ENCODE results near the gene VASH1. TPM values are rescaled to one million over a fixed set of nuclear protein-coding genes. Genes with fewer than 3 reads are reported as not detected.

The VASH1 gene
- total RNA-seq, 1 donor from 2014 or later: 12.9 TPM

DNA sequence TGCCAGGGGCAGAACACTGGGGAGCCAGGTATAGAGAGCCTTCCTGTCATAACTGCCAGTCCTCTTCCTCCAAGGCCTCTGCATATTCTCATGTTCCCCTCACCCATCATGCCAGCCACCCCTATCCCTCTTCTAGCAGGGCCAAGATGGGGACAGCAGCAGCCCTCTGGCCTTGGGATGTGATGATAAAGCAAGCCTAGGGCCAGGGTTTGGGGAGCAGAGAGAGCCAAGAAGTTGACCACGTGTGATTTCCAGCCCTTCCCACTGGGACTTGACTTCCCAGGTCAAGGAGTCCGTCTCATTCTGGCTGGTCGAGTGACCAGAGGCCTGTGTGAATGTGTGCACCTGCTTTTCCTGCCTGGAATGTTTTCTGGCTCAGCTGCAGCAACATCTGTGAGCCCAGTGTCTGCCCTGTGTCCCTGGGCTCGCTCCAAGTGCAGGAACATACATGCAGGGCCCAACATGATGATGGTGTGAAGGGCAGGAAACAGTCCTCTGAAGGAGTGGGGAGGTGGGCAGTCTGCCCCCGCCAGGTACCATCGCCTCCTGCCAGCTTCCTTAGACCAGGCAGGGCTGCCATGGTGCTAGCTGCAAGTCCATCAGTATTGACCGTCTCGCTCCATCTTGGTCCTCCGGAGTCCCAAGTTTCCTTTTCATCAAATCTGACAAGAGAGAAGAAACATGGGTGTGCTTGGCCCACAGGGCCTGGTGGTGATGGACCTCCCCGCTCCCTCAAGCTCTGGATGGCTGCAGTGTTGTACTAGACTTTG is 21.0 kb downstream of the VASH1 start:
- no peak for DNase-seq (ENCODE audit: low spot score)

DNA sequence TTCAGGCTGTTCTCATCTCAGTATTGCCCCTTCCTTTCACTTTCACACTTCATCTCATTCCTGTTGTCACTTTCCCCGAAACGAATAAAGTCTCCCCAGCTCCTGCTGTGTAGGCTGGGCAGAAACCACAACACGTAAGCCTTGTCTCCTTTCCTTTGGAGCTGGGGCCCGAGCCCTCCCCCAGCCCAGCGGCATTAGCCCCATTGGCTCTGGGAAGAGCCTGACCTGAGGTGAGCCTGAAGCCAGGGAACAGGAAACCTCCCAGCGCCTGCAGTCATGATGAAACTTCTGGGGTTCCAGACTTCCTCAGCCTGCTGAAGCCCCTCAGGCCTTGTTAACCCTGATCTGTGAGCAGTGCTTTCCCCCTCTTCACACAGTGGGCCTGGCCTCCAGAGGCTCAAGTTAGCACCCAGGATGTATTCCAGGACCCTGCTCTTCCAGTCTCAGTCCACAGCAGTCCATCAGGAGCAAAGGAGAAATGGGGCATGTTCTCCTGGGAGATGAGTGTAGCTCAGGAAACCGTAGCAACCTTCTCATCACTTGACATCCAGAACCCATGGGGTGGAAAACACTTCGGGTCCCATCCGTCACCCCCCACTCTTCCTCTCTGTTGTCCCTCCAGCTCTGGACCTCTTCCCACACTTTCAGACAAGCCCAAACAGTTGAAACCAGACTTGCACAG is 21.8 kb downstream of the VASH1 start:
- no peak for DNase-seq (ENCODE audit: low spot score)

DNA sequence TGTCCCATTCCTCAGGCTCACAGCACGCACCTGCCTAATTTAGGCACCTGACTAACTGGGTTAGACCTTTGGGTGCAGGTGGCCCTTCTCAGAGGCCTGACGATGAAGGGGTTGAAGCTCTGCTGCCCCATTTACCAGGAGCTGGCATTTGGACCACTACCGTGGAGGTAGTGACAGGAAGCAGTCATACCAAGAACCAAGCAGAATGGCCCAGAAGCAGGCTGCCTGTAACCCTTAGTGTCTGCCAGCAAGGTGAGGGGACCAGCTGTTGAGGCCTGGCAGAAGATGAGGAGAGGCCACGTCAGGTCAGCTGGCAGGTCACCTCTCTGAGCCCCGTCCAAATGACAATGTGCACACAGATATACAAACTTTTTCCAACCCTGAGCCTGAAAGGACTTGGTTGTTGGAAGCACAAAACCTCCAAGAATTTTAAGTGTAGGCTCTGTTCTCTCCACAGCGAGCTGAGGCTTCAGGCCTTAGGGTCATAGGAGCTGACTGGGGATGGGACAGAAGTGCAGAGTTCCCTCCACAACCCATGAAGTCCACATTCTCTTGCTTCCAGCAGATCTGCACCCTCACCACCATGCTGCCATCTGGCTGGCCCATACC is 23.1 kb downstream of the VASH1 start:
- no peak for DNase-seq (ENCODE audit: low spot score)

DNA sequence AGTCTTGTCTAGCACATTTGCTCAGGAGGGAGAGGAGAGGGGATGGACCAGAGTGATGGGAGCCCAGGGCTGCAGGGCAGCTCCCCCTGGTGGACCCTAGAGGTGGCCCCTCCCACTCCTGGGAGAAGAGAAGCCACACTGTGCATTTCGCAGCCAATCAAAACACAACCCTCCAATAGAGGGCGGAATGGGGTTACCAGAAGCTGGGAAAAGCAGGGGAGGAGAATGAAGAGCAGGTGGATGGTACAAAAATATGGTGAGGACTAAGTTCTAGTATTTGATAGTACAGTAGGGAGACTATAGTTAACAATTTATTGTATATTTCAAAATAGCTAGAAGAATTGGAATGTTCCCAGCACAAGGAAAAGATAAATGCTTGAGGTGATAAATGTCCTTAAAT is 23.6 kb downstream of the VASH1 start:
- DNase-seq (ENCODE audit: low spot score): no peak

DNA sequence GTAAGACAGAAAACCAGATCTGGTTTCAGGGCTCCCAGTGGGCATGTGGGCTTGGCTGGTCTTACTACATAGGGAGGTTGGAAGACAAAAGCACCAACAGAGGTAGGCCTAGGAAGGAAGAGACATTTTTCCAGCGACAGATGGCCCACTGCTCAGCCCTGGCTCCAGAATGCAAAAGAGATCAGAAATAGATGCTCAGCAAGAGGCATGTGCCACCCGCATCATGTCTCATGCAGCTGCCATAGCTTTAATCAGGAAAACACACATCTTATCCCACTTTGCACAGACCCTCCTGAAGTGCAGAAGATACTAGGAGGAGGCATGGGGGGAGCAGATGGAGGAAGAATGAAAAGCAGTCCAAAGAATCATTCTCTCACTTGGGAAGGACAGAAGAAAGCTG is 25.3 kb downstream of the VASH1 start:
- no peak for DNase-seq (ENCODE audit: low spot score)

DNA sequence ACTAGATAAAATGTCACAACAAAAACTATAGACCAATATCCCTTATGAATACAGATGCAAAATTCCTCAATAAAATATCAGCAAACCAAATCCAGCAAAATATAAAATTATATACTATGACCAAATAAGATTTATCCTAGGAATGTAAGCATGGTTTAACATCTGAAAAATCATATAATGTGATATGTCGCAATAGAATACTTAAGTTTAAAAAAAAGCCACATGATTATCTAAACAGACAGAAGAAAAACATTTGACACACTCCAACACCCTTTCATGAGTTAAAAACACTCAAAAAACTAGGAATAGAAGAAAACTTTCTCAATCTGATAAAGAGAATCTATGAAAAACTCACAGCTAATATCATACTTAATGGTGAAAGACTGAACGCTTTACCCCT is 31.2 kb downstream of the VASH1 start:
- DNase-seq (ENCODE audit: low spot score): no peak

DNA sequence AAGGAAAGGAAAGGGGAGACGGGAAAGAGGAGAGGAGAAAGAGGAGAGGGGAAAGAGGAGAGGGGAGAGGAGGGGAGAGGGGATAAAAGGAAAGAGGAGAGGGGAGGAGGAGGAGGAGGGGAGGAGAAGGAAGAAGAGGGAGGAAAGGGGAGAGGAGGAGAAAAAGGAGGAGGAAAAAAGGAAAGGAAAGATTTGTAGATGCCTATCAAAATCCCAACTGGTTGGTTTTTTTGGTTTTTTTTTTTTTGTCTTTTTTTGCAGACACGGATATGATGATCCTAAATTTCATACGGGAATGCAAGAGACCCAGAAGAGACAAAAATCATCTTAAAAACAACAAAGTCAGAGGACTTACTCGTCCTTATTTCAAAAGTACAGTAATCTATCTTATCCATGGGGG is 32.1 kb downstream of the VASH1 start:
- DNase-seq (ENCODE audit: low spot score): no peak

DNA sequence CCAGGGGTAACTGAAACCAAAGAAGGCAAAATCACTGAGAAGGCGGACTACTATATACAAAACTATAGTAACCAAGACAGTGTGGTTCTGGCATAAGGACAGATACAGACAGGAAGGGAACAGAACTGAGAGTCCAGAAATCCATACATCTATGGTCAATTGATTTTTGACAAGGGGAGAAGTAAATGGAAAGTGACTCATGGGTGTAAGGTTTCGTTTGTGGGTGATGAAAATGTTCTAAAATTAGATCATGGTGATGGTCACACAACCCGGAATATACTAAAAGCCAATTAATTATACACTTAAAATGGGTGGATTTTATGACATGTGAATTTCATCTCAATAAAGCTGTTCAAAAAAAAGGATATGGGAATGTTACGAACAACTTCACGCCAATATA is 32.7 kb downstream of the VASH1 start:
- no peak for DNase-seq (ENCODE audit: low spot score)

DNA sequence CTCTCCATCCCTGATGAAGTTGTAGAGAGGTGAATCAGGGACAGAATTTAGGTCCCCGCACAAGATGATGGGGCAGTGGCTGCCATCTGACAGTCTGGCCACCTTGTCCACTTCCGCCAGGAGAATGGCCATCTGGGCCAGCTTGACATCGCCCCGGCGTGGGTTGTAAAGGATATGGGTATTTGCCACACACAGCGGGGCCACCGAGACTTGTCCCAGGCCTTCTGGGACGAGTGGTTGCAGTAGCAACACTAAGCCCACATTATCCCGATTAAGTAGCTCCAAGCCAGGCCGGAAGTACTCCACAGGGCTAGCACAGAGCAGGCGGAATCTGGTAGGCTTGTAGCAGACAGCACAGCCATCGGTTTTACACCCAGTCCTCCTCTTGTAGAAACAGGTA is 45.2 kb downstream of the VASH1 start:
- DNase-seq (ENCODE audit: low spot score): no peak

DNA sequence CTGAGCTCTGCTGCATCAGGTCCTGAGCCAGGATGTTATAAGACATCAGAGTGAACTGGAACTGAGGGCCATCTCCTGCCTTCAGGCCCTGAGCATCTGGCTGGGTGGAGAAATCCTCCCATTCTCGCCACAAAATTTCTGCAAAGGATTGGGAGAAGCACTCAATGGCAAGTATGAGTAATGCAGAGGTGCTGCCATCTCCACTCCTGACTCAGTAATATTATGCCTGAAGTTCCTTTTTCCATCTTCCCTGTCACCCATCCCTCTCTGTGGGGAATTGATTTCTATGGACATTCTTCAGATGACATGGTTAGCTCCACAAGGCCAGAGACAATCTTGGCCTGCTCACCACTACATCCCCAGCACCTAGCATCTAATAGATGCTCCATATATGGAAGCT is 46.7 kb downstream of the VASH1 start:
- no peak for DNase-seq (ENCODE audit: low spot score)

DNA sequence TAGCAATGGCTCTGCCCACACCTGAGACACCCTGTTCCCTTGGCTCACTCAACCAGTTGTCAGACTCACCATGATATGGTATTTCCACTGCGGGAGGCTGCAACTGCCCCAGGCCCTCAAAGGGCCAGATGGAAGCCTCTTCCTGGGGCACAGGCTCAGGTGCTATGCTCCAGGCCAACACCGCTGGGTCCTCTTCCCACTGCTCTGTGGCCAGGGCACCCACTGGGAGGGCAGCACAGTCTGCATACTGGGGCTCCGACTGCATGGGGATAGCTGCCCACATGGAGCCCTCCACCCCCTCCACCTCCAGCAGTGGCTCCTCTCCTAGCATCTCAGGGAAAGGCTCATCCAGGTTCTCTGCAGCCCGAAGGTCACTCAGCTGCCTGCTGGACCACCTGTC is 47.7 kb downstream of the VASH1 start:
- DNase-seq (ENCODE audit: low spot score): no peak

DNA sequence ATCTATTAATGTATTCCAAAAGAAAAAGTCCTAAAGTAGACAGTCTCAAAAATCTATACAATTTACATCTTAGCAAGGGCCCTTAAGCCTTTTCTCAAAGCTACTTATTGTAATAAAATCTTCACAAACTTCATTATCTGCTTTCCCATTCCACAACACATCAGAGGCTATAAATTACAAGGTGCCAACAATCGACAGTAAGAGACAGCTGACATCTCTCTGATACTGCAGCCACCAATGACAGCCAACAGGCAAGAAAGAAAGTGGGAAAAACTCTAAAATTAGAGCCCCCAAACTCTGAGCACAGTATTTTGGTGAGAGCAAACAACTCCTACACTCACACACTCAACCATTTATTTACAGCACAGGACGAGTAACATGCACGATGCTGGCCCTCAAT is 49.3 kb downstream of the VASH1 start:
- DNase-seq (ENCODE audit: low spot score): no peak

DNA sequence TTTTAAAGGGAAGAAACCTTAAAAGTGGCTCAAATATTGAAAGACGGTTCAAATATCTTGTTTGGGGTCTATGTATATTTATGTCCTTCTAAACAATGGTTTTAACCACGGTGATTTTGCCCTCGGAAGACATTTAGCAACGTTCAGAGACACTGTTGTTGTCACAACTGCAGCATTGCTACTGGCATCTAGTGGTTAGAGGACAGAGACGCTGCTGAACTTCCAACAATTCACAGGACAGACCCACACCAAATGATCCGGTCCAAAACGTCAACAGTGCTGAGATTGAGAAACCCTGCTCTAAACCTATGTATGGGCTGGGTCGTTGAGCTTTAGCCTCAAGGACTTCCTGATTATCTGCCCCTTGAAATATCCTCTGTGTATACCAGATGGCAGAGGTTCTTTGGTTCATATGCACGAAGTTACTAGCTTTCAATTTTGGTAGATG is 49.7 kb downstream of the VASH1 start:
- no peak for DNase-seq (ENCODE audit: low spot score)

DNA sequence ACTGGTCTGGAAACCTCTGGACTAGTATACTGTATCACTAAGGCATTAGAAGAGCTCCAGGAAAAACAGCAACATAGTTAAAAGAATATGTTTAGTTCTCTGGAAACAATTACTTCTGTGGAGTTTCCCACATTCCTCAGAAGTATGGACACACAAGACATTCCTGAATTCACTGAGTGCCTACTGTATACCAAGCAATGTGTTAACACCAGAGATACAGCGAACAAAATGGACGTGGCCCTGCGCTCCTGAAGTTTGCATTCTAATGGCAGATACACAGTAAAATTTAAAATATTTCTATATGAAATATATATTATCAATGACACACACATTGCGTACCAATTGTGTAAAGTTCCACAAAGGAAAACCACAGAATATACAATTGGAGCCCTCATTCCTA is 50.3 kb downstream of the VASH1 start:
- no peak for DNase-seq (ENCODE audit: low spot score)

DNA sequence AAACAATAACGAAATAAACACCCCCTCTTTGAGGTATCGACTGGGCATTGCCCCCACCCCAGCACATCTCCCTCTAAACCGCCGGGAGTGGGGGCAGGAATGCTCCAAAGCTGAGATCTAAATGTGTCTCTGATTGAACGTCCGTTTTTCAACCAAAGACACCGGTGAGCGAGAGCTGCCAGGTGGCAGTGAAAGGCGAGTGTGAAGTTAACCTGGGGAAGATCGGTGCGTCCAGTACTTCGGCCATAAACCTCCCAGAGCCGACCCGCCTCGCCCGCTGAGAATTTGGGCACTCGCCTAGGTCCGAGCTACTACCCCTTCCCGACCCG is 50.8 kb downstream of the VASH1 start:
- no peak for DNase-seq (ENCODE audit: low spot score)

DNA sequence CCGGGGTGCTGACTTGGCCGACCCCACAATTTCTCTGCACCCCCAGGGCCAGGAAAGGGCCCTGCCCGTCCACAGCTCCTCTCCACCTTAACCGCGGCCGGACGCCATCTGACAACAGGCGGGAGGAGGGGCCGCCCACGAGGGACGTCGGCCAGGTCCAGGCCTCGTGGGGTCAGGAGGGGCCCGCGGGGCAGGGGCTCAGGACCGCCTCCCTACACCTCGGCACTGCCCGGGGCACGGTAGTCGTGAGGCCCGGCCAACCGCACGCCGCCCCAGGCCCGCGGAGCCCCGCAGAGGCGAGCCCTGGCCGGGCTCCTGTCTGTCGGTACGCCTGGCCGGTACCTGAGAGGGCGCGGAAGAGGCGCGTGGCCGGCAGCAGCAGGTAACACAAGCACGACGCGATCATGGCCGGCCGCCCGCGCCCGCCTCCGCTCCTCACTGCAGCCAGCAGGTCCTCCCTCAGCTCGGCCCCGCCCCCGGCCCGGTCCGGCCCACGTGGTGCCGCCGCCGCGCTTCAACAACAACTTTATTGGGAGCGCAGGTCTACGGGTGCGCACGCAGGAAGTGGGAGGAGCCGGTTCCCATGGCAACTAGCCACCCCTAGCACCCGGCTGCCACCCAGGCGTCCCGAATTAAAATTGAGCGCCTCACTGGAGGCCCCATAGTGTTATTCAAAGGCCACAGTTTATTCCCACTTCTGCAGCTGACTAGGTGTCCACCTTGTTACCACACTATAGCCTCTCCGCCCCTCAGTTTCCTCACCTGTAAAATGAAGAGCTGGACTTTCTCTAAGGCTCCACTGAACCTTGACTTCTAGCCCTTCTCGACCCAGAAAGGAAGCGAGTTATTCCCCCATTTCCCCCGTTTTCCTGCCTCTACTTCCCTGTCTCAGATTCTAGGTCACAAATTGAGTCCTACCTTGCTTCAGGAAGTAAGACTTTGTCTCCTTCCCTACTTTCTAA is 51.4 kb downstream of the VASH1 start, which contains the start of gene ANGEL1:
ANGEL1 (minus strand) TSS at position 461 of the 962 bp plus-strand sequence; CDS start at position 406, 55 bp downstream.
- peak; percentile 99 for DNase-seq (ENCODE audit: low spot score)

DNA sequence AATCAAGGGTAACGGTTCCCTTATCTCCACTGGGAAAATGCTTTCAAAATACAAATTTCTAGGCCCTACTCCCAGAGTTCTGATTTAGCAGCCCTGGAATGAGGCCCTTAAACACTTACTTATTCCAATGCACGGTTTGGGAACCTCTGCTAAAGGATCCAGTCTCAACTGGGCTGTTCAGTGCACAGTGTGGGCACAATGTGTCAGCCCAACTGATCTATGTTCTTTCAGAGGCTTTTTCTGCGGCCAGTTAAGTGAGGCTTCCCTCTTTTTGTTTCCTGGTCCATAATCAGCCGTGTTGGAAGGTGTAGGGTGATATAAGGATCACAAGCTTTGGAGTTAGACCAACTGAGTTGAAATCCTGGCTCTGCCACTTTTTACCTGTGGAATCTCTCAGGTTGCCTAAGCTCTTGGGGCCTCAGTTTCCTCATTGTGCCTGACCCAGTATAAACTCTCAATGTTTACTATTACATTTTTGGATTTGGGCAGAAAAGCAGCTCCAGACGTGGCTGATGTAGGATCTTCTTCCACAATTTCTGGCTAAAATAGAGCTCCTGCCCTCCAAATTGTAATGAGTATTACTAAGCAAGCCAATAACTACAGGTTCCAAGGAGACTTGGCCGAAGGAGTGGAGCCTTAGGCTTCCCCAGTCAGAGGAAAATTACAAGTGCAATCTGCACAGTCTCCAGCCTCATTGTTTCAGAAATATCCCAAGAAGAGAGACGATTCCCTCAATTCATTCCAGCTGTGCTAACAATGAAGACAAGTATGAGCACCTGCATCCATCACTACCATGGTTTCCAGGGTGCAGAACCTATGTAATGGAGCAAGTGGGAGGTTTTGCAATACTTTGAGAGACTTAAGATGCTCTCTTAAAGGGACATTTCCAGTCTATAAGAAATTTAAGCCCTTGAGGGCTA is 53.7 kb downstream of the VASH1 start:
- DNase-seq (ENCODE audit: low spot score): no peak

DNA sequence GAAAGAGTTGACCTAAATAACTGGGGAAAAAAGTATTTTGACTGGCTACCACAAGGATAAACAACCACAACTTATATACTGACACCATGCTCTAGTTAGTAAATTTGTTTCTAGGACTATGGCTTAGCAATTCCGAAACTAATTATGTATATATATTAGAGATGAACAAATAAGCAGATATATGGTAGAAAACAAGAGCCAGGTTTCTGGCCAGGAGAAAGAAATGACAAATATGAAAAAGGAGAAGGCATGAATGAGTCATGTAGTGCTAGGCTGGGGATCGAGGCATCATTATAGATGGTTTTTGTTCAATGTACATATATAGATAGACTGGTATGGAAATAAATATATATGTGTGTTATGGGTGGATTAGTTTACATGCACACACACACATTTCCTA is 59.4 kb downstream of the VASH1 start:
- DNase-seq (ENCODE audit: low spot score): no peak

DNA sequence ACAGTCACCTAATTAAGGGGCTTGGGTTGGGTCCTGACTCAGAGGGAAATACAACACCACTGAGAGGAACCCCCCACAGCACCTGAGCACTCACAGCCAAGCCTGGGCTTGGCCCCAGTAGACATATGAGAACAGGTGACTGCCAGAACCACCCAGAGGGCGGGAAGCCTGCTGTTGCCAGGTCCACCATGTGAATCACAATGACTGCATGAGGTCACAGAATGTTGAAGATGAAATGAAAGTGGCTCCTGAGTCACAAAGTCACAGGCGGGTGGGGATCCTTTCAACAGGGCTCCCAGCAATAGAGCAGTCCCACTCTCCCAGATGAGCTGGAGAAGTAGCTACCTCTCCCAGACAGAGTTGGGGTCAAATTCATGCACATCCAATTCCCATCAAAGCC is 64.9 kb downstream of the VASH1 start, which contains the start of gene LRRC74A:
LRRC74A (plus strand) TSS at position 287 of the 400 bp plus-strand sequence. CDS start 290 bp downstream, outside the sequence.
- DNase-seq (ENCODE audit: low spot score): no peak

DNA sequence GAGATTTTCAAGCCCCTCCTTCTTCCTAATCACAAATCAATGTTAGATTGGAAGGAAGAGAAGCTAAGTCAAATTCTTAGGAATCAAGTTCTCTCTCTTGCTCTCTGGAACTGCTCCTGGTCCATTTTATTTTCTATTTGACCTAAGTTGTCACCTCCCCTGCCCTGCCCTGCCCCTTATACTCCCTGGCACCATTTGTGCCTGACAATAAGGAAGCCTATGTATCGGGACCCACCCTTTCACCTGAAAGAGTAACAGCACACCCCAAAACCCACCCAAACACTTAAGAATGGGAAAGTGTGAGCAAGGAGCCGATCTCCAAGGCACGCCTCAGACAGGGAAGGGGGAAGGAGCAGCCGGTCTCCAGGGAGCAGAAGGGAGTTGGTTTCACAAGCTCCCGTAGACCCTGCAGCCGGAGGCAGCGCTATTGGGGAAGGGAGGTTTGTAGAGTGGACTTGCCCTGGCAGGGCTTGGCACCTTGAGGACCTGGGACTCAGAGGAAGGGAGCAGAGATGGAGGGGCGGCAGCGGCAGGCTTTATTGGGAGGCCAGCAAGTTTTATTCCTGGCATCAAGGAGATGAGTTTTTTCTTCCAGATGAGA is 66.5 kb downstream of the VASH1 start:
- no peak for DNase-seq (ENCODE audit: low spot score)

Measured in mesenteric fat pad (tissue), 1 donor.